ENCODE measurements around the gene KCNA5.

The KCNA5 gene

GRCh38 chr12:5064913-5065490 is 21.3 kb downstream of the KCNA5 start:
- DNase-seq (ENCODE audit: low read depth): no peak

DNA sequence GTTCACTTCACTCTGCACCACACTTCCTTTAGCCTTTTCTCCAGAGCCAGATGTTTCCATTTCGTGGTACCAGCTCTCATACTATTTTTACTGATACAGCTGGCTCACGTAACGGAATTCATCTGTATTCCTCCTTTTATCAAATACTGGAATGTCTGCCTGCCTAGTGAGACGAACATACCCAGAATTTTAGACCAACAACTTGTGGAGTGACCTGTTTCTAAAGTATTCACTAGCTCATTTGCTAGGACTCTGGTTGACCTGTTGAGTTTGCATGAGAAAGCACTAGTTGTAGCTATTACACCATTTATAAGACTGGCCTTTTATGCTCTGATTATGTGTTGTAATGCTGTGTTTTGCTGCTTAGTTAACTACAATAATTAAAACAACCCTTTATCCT is 22.6 kb downstream of the KCNA5 start:
- DNase-seq (ENCODE audit: low read depth): no peak

- no peak for DNase-seq (ENCODE audit: low read depth)
Observed at GRCh38 chr12:5068126-5068525, 24.4 kb downstream of the KCNA5 start.

DNA sequence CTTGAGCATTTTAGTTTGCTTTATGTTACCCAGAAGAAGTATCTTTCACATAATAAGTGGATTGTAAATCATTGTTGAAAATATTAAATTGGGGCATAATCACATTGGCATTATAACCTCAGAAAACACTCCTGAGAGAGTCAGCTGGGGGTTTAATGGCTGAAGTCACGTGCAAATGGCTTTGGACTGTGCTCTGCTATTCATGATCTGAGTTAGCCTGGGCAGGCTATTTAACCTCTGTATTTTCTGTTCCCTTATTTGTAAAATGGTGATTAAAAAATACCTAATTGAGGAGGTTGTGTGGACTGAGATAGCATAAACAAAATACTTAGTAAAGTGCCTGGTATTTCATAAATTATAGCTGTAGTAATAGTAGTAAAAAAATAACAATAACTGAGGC is 24.9 kb downstream of the KCNA5 start:
- no peak for DNase-seq (ENCODE audit: low read depth)

- DNase-seq (ENCODE audit: low read depth): no peak
Observed at GRCh38 chr12:5070090-5070489, 26.4 kb downstream of the KCNA5 start.

DNA sequence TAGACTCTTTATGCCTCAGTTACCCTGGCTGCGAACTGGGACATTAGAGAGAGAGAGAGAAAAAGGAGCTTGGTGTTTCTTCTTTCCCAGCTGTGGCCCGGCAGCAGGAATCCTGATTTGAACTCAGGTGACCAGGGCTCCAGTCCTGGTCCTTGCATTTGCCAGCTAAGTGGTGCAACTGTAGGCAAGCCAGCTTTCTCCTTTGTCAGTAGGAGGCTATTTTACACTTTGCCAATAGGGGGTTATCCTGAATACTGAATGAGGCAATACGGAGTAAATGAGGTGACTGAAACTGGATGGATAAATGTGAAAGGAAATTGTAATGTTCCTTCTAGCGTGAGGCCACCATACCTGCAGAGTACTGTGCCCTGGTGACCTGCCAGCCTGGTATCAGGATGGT is 27.8 kb downstream of the KCNA5 start:
- no peak for DNase-seq (ENCODE audit: low read depth)

DNA sequence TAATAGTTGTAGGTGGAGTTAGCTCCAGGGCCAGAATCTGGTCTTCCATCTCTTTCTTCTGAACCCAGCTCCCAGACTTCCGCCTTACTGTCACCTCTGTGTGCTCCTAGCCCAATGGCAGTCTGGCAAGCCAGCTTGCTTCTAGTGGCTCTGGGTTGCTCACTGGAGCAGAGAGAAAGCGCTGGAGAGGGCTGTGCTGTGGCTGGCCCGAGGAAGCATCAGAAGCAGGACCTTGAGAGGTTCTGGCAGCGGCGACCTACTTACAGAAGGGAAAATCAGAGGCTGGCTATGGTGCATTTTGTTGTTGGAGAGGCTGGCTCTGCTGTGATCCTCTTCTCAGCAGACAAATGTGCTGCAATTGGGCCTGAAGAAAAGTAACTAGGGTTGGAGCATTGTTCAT is 28.6 kb downstream of the KCNA5 start:
- DNase-seq (ENCODE audit: low read depth): no peak

DNA sequence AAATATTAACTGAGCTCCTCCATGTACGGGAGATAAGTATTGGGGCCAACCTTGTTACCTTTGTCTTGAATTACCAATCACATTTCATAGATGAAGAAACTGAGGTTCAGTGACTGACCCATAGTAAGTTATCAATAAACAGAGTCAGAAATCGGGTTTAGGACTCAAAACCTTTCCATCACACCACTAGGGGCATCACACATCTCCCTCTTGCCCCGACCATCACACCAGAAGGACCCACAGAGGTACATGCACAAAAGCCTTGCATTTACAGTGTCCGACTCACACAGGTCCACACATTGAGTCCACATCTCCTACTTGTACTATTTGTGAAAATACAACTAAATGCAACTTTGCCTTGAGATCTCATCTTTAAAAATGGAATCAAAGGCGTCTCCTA is 29.4 kb downstream of the KCNA5 start:
- DNase-seq (ENCODE audit: low read depth): no peak

DNA sequence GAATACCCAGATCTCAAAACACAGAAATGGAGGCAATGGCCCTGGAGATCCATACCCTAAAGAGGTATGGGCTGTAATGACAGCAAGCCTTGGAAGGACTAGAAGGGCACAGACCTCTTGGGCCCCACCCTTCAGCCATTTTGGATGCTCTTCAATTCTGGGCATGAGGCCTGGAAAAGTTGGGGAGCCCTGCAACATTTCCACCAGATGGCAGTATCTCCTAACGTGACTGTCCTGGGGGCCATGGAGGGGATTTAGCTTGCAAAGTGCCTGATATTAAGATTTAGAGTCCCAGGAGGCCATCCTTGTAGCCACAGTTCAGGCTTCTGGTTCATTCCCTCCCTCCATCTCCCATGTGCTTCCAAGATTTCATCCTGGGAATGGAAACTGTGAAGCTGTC is 30.2 kb downstream of the KCNA5 start:
- no peak for DNase-seq (ENCODE audit: low read depth)

GRCh38 chr12:5076761-5077160 is 33.1 kb downstream of the KCNA5 start:
- DNase-seq (ENCODE audit: low read depth): no peak

GRCh38 chr12:5078423-5078822 is 34.7 kb downstream of the KCNA5 start:
- DNase-seq (ENCODE audit: low read depth): no peak

DNA sequence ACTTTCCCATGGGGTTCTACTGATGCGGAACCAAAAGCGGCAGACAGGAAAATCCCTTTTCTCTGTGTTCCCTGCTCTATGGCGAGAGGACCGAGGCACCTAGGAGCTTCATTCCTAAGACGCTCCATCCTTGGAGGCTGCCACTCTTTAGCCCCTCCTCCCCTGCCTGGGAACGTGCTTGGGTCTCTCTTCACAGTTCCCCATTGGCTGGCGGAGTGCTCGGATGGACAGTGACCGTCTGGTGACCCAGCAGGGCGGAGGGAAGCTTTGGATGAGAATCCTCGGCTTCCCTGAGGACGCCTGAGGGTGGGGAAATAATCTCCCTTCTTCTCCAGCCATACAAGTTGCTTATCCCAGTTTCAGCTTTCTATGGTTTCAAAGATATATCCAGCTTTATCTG is 37.3 kb downstream of the KCNA5 start:
- no peak for DNase-seq (ENCODE audit: low read depth)

DNA sequence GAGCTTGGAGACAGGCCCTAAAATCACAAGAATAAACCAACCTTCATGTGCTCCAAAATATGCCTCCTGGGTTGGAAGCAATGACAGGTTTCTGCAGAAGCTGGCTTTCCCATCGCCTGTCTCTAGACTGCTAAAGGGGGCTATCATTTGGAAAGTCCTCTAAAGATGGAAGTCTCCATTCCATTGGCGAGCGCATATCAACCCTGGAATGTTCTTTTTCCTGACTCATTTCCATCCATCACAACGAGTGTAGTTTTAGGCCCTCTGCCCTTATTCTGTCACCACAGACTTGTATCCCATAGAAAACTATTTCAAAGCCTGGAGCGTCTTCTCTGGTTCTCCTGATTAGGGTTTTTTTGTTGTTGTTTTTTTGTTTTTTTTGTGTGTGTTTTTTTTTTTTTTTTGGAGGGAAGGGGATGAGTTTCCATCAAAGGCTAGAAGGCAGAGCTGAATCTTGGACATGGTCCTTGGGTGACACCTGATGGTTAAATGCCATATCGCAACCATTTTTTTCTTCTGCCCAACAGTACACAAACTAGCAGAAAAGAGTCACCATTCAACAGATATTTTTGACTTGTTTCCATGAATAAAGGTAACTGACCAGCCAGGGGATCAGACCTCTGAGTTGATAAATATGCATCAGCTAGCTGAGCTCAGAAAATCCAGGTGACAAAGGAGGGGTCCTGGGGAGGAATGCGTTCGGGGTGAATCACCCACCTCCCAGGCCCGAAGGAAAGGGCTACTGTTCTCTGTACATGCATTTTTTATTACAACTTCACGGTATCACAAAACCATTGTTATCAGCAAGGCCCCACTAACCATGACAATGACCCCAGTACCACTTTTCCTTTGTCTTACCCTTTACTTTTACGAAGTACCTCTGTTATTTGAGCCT is 40.5 kb downstream of the KCNA5 start:
- no peak for DNase-seq (ENCODE audit: low read depth)

GRCh38 chr12:5085896-5086295 is 42.2 kb downstream of the KCNA5 start:
- no peak for DNase-seq (ENCODE audit: low read depth)

DNA sequence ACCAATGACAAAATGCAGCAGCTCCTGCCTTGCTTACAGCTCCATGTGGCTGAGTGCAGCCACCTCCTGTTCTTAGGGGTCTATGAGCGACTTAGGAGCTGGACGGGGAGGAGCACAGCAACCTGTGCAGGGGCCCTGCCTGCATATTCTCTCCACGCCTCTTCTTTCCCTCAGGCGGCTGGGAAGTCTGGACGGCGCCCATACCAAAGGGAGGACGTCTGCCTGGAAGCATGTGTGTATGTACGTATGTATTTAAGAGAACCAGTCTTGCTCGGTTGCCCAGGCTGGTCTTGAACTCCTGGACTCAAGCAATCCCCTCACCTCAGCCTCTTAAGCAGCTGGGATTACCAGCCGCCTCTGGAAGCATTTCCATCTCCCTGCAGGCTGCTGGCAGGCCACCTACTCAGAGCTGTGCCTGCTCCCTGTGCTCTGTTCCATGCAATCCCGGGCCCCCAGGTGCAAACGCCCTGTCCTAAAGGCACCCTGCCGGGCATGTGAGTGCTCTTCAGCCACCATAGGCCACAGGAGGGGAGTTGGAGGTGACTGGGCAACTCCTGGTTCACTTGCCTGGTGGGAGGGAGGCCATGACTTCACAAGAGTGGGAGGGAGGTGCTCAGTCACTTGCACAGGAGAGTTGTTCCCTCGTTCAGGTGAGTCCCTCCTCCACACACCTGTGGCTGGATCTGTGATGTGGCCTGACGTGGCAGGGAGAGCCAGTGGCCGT is 44.3 kb downstream of the KCNA5 start:
- no peak for DNase-seq (ENCODE audit: low read depth)

DNA sequence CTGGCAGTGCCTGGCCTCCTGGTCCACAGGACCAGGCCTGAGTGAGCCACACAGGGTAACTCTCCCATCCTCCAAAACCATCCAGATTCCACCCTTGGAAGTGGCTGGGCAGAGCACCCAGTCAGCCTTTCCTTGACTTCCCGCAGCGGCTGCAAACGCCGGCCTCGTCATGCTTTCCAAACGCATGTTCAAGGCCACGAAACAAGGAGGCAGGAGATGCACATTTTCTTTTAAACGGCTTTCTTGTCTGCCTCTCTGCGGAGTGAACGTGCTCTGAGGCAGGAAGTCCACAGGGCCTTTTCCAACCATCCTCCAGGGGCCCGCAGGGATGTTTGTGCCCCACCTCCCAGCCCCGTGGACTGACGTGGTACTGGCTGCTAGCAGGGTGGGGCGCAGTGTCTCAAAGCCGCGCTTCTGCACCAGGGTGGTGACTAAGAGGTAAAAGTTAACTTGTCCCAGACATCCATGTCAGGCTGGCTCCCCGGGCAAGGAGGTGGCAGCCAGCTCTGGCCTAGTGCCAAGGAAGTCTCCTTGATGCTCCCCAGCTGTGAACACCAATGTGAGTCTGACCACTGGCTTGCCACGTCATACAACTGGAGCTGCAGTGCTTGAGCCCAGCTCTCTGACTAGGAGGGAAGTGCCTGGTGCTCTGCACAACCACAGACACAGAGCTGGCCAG is 45.0 kb downstream of the KCNA5 start:
- no peak for DNase-seq (ENCODE audit: low read depth)

DNA sequence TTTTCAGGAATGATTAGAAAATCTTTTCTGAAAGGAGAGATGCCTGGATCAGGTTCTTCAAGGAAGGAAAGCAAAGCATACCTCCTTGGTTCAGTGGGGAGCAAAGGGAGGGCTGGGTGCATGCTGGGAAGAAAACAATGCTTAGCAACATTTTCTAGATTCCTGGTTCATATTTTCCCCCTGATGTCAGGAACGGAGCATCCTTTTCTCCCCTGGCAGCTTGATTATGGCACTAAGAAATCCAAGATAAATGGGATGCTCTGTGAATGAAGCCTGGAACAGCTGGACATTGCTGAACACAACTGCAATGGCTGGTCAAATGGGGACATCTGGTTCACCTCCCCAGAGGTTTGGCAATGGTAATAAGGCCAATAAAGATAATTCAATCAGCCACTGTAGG is 50.9 kb downstream of the KCNA5 start:
- DNase-seq (ENCODE audit: low read depth): no peak

- no peak for DNase-seq (ENCODE audit: low read depth)
Observed at GRCh38 chr12:5094986-5095385, 51.3 kb downstream of the KCNA5 start.

Data from activated T-helper 9 cell treated with anti-CD3 and anti-CD28 coated beads, Interleukin-2, amount 50 U/mL, for 16 hours (primary cell).